K562 (cell line): Measurements from ENCODE around the gene EXOC4. TPM values are rescaled to one million over a fixed set of nuclear protein-coding genes. Genes with fewer than 3 reads are reported as not detected.

Experiments used
- C11orf30 ChIP-seq: fragments of 450-650 bp; IDR thresholded peaks from 2 replicates; pipeline ENCODE4 v1.6.1; 2016; ENCODE audit warnings: low read depth, mild to moderate bottlenecking
- DNMT1 ChIP-seq: fragments of 450-650 bp; IDR thresholded peaks from 2 replicates; pipeline ENCODE4 v1.6.1; 2016; ENCODE audit warnings: antibody characterized with exemption, mild to moderate bottlenecking
- KLF1 ChIP-seq: fragments of 450-650 bp; IDR thresholded peaks from 2 replicates; pipeline ENCODE4 v1.6.1; 2016; ENCODE audit warnings: missing genetic modification characterization, missing compliant biosample characterization
- MAFF ChIP-seq: IDR thresholded peaks from 2 replicates; pipeline ENCODE4 v1.6.1; 2012; ENCODE audit warnings: low read length, improper control_type of control experiment
- MAFG ChIP-seq: fragments of 450-650 bp; conservative IDR thresholded peaks from 2 replicates; pipeline ENCODE4 v1.6.1; 2016; ENCODE audit warnings: missing genetic modification characterization, missing compliant biosample characterization
- MAFK ChIP-seq: IDR thresholded peaks from 2 replicates; pipeline ENCODE4 v1.6.1; 2011; ENCODE audit warnings: low read length, improper control_type of control experiment
- MTF1 ChIP-seq: fragments of 250-450 bp; sonication (Bioruptor Pico); IDR thresholded peaks from 2 replicates; pipeline ENCODE4 v1.9.0; 2021; ENCODE audit warnings: moderate library complexity, mild to moderate bottlenecking, inconsistent platforms, borderline replicate concordance
- NFIC ChIP-seq: fragments of 450-650 bp; IDR thresholded peaks from 2 replicates; pipeline ENCODE4 v1.6.1; 2017; ENCODE audit warnings: mild to moderate bottlenecking, inconsistent platforms
- PBX2 ChIP-seq, 2 experiments: IDR thresholded peaks in 1 of 2; conservative IDR thresholded peaks in 1 of 2; 2 replicates each; pipeline ENCODE4 v1.6.1; 2016; ENCODE audit warnings: low read depth in 2 of 2, mild to moderate bottlenecking in 1 of 2, missing compliant biosample characterization in 1 of 2, missing genetic modification characterization in 1 of 2, moderate library complexity in 1 of 2
- PHF20 ChIP-seq: fragments of 450-650 bp; IDR thresholded peaks from 2 replicates; pipeline ENCODE4 v1.6.1; 2018; ENCODE audit not compliant: partially characterized antibody
- RNF2 ChIP-seq: sonication (generic); IDR thresholded peaks from 2 replicates; pipeline ENCODE4 v1.6.1; 2016
- SOX6 ChIP-seq: fragments of 450-650 bp; IDR thresholded peaks from 2 replicates; pipeline ENCODE4 v1.6.1; 2014; ENCODE audit warnings: mild to moderate bottlenecking
- STAT6 ChIP-seq: sonication (generic); formaldehyde crosslinking; IDR thresholded peaks from 2 replicates; pipeline ENCODE4 v1.8.1; 2023; ENCODE audit warnings: mild to moderate bottlenecking, missing genetic modification reagents
- TCF7L2 ChIP-seq: fragments of 150-350 bp; IDR thresholded peaks from 2 replicates; pipeline ENCODE4 v1.6.1; 2016; ENCODE audit warnings: low read depth, mild to moderate bottlenecking, low read length, moderate library complexity
- ZNF316 ChIP-seq: fragments of 450-650 bp; IDR thresholded peaks from 2 replicates; pipeline ENCODE4 v1.6.1; 2016
- ZNF444 ChIP-seq: fragments of 250-450 bp; sonication (Bioruptor Pico); IDR thresholded peaks from 2 replicates; pipeline ENCODE4 v1.4.0; 2020; ENCODE audit warnings: mild to moderate bottlenecking, moderate library complexity
- ZNF449 ChIP-seq: fragments of 250-450 bp; sonication (Bioruptor Pico); IDR thresholded peaks from 2 replicates; pipeline ENCODE4 v1.8.0; 2022; ENCODE audit warnings: moderate library complexity, mild to moderate bottlenecking, inconsistent platforms
- polyA plus RNA-seq, 8 experiments: library from polyadenylated mRNA; depleted of rRNA in 4 of 8; stranded (reverse) in 5 of 8; unstranded in 3 of 8; fragments of >200 nt; fragmentation: Nextera tagmentation in 2 of 8; fragmentation: Illumina TruSeq in 1 of 8; extraction: Ambion mirVana in 2 of 8; extraction: Trizol in 1 of 8; gene quantifications; 2 replicates each; pipeline versions ENCODE4 v1.2.1 to v1.2.3, GENCODE V29; 2011 to 2014; ENCODE audit warnings: inconsistent platforms in 1 of 8, missing spikeins in 1 of 8
- total RNA-seq, 7 experiments: library from RNA; depleted of rRNA in 6 of 7; stranded (reverse); fragments of >200 nt in 6 of 7; fragmentation: Illumina TruSeq in 2 of 7; extraction: Trizol in 2 of 7; gene quantifications; 2 replicates each; pipeline versions ENCODE4 v1.2.1 to v1.2.3, GENCODE V29; 2011 to 2021; ENCODE audit warnings: low replicate concordance in 1 of 7
- TF ChIP-seq, protein P1 (sequence below): fragments of 450-650 bp; conservative IDR thresholded peaks from 2 replicates; pipeline ENCODE4 v1.6.1; 2016; ENCODE audit warnings: missing genetic modification characterization, low read depth, mild to moderate bottlenecking, missing compliant biosample characterization, moderate library complexity

Gene EXOC4
- total and polyA plus RNA-seq, 9 of the 15 experiments (the other 6 are each of a cell fraction or from before 2014, with no cell fraction given) = 18.5 to 73.1 (median 46.6) TPM

- TF ChIP-seq STAT6 (CRISPR knock-in tag) = no peak
- TF ChIP-seq NFIC = 0 out of 2 replicates have a peak, but pooled peaks have one; percentile 4
- no peak for TF ChIP-seq RNF2
- TF ChIP-seq ZNF444 (CRISPR knock-in tag) = no peak
- TF ChIP-seq KLF1 (tag) = no peak
- no peak for TF ChIP-seq PHF20
- TF ChIP-seq DNMT1 = no peak
- TF ChIP-seq MAFK = peak; percentile 67
- no peak for TF ChIP-seq SOX6
- TF ChIP-seq MAFG (tag) = peak; percentile 63; the same call in 1 of the 2 replicates
- TF ChIP-seq ZNF449 (CRISPR knock-in tag) = no peak
- peak; percentile 83 for TF ChIP-seq ZNF316
- peak; percentile 73; the same call in 1 of the 2 replicates for TF ChIP-seq C11orf30
- TF ChIP-seq MAFF = peak; percentile 60; the same call in 1 of the 2 replicates
- no peak for TF ChIP-seq MTF1
- no peak for TF ChIP-seq PBX2 (CRISPR knock-in tag; IDR thresholded peaks at IDR 0.05; ENCODE audit: low read depth)
- TF ChIP-seq PBX2 (tag; conservative IDR thresholded peaks at IDR 0.05; ENCODE audit: low read depth) = no peak
- TF ChIP-seq, protein P1, sequence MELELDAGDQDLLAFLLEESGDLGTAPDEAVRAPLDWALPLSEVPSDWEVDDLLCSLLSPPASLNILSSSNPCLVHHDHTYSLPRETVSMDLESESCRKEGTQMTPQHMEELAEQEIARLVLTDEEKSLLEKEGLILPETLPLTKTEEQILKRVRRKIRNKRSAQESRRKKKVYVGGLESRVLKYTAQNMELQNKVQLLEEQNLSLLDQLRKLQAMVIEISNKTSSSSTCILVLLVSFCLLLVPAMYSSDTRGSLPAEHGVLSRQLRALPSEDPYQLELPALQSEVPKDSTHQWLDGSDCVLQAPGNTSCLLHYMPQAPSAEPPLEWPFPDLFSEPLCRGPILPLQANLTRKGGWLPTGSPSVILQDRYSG = no peak
- TF ChIP-seq TCF7L2 = no peak
These were observed 428.7 kb downstream of the EXOC4 start (continued) for GRCh38 chr7:133681529-133681928.
